Neural cell (in vitro differentiated cells): Measurements from ENCODE around the gene PTPRS.

Experiments
- CTCF ChIP-seq: fragments of 450-650 bp; IDR thresholded peaks from 2 replicates; pipeline ENCODE4 v1.5.1; 2014; ENCODE audit warnings: antibody characterized with exemption, mild to moderate bottlenecking, moderate library complexity; ENCODE audit not compliant: poor library complexity, severe bottlenecking
- EP300 ChIP-seq: fragments of 450-650 bp; conservative IDR thresholded peaks from 2 replicates; pipeline ENCODE4 v1.6.1; 2014; ENCODE audit warnings: antibody characterized with exemption, mild to moderate bottlenecking, moderate library complexity; ENCODE audit not compliant: poor library complexity, severe bottlenecking
- EZH2 ChIP-seq: fragments of 200-600, 300-800 bp; shearing (Covaris generic), sonication (generic); IDR thresholded peaks from 2 replicates; pipeline ENCODE4 v1.6.1; 2014; ENCODE audit warnings: antibody characterized with exemption, low read length, borderline replicate concordance, mild to moderate bottlenecking; ENCODE audit not compliant: insufficient read depth, poor library complexity, severe bottlenecking
- POLR2AphosphoS5 ChIP-seq: IDR thresholded peaks from 2 replicates; pipeline ENCODE4 v1.6.1; 2012
- RAD21 ChIP-seq: fragments of 450-650 bp; conservative IDR thresholded peaks from 2 replicates; pipeline ENCODE4 v1.6.1; 2014; ENCODE audit warnings: antibody characterized with exemption, mild to moderate bottlenecking, moderate library complexity
- REST ChIP-seq: IDR thresholded peaks from 2 replicates; pipeline ENCODE4 v1.6.1; 2012; ENCODE audit warnings: borderline replicate concordance
- SMC3 ChIP-seq: fragments of 450-650 bp; conservative IDR thresholded peaks from 2 replicates; pipeline ENCODE4 v1.6.1; 2014; ENCODE audit warnings: antibody characterized with exemption, mild to moderate bottlenecking, moderate library complexity; ENCODE audit not compliant: poor library complexity
- TAF1 ChIP-seq: IDR thresholded peaks from 2 replicates; pipeline ENCODE4 v1.6.1; 2012; ENCODE audit warnings: low read depth

- no peak for TF ChIP-seq CTCF
- TF ChIP-seq EZH2: no peak
- no peak for TF ChIP-seq POLR2AphosphoS5
- no peak for TF ChIP-seq REST
- TF ChIP-seq SMC3: no peak
- TF ChIP-seq TAF1: no peak
- no peak for TF ChIP-seq EP300
- no peak for TF ChIP-seq RAD21
These were observed 8.1 kb downstream of the PTPRS start for GRCh38 chr19:5332501-5332900.
